GM18526 (cell line): ENCODE measurements around the gene UBA3.

Source experiments
- POLR2A ChIP-seq: IDR thresholded peaks from 3 replicates; pipeline ENCODE4 v1.6.1; 2011; ENCODE audit not compliant: insufficient read length; ENCODE audit errors: extremely low read depth

The UBA3 gene

GRCh38 chr3:69012100-69012799 is 67.9 kb downstream of the UBA3 start:
- TF ChIP-seq POLR2A, result no peak

- TF ChIP-seq POLR2A, result no peak
Measured at GRCh38 chr3:69011096-69011730, 69.0 kb downstream of the UBA3 start.

GRCh38 chr3:69009559-69010410 is 70.4 kb downstream of the UBA3 start:
- TF ChIP-seq POLR2A, result no peak

- no peak for TF ChIP-seq POLR2A
Measured at GRCh38 chr3:69008980-69009379, 71.2 kb downstream of the UBA3 start.

GRCh38 chr3:69005791-69006482 is 74.2 kb downstream of the UBA3 start:
- TF ChIP-seq POLR2A, result no peak

GRCh38 chr3:69005071-69005790 is 74.9 kb downstream of the UBA3 start:
- TF ChIP-seq POLR2A, result no peak
